Measurements from ENCODE around the gene RSU1.

GRCh38 chr10:16820421-16820820, 3.2 kb upstream of the RSU1 start:
- TF ChIP-seq POLR2A (IDR thresholded peaks at IDR 0.05) (no peak), CTCF (IDR thresholded peaks at IDR 0.05) (no peak)

Measured in tibial nerve (tissue), 3 donors.